Peyer's patch (tissue), 4 donors: Measurements from ENCODE around the gene TAS1R3. TPM values are rescaled to one million over a fixed set of nuclear protein-coding genes. Genes with fewer than 3 reads are reported as not detected.

Source experiments
- DNase-seq, 3 donors: peaks; one replicate each; pipeline ENCODE4 v3.0.0-alpha.2; 2017 to 2019
- H3K27ac ChIP-seq, 4 donors: fragments of 200-600 bp; sonication (generic); one replicate each; pipeline ENCODE4 v1.5.1; 2016 to 2019
- H3K27me3 ChIP-seq, 2 donors: fragments of 200-600 bp; sonication (generic); one replicate each; pipeline ENCODE4 v1.5.1; 2019
- H3K36me3 ChIP-seq, 3 donors: fragments of 200-600 bp; sonication (generic); one replicate each; pipeline ENCODE4 v1.5.1; 2016 to 2019
- H3K4me1 ChIP-seq, 4 donors: fragments of 200-600 bp; sonication (generic); one replicate each; pipeline ENCODE4 v1.5.1; 2016 to 2019
- H3K4me3 ChIP-seq, 4 donors: fragments of 200-600 bp; sonication (generic); 1 replicate in 3 of 4; 2 replicates in 1 of 4; pipeline ENCODE4 v1.5.1; 2016 to 2019; ENCODE audit warnings: mild to moderate bottlenecking in 1 of 4
- H3K9me3 ChIP-seq, 4 donors: fragments of 200-600 bp; sonication (generic); one replicate each; pipeline ENCODE4 v1.5.1; 2016 to 2019; ENCODE audit warnings: mild to moderate bottlenecking in 1 of 4
- POLR2A ChIP-seq, 2 donors: fragments of 450-650 bp; IDR thresholded peaks; one replicate each; pipeline ENCODE4 v1.5.1; 2017; ENCODE audit warnings: antibody characterized with exemption in 2 of 2, mild to moderate bottlenecking in 2 of 2, moderate library complexity in 2 of 2
- total RNA-seq, 4 donors: library from RNA; depleted of rRNA; stranded (reverse); fragments of >200 nt; gene quantifications; one replicate each; pipeline ENCODE4 v1.1.0, GENCODE V29; 2016
- TF ChIP-seq, protein P1 (sequence below), 6 experiments: fragments of 450-650 bp in 4 of 6; fragments of 200-600 bp in 2 of 6; sonication (generic) in 1 of 6; IDR thresholded peaks; one replicate each; pipeline ENCODE4 v1.5.1; 2017 to 2019; ENCODE audit warnings: antibody characterized with exemption in 6 of 6, mild to moderate bottlenecking in 3 of 6, moderate library complexity in 1 of 6

TAS1R3 gene
- total RNA-seq, 4 donors from 2014 or later: 2.1 to 5.8 (median 3.0) TPM

DNA sequence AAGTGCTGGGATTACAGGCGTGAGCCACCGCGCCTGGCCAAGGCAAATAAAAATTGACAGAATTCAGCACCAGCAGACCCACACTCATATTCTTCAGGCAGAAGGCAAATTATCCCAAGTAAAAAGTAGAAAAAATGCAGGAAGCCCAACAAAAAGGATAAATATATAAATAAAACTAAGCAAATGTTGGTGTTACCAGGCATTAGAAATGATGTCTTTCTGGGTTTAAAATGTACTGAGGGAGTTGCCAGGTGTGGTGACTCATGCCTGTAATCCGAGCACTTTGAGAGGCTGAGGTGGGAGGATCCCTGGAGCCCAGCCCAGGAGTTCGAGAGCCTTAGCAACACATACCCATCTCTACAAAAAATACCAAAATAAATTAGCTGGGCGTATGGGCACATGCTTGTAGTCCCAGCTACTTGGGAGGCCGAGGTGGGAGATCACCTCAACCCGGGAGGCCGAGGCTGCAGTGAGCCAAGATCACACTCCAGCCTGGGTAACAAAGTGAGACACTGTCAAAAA is 12.9 kb upstream of the TAS1R3 start:
- peaks cover 0 to 28% (median 10%) of the 10 kb centered on the region in 4 donors for H3K4me1 ChIP-seq
- H3K9me3 ChIP-seq: no peaks in the 10 kb centered on the region
- peak overlapping the region in 2 of 4 donors; percentile 35 to 69 for H3K27ac ChIP-seq
- no peak overlapping the region for H3K4me3 ChIP-seq
- DNase-seq: peak; percentile 32 to 85 (median 69)
- no peak for TF ChIP-seq POLR2A (IDR thresholded peaks at IDR 0.05)
- TF ChIP-seq, protein P1, sequence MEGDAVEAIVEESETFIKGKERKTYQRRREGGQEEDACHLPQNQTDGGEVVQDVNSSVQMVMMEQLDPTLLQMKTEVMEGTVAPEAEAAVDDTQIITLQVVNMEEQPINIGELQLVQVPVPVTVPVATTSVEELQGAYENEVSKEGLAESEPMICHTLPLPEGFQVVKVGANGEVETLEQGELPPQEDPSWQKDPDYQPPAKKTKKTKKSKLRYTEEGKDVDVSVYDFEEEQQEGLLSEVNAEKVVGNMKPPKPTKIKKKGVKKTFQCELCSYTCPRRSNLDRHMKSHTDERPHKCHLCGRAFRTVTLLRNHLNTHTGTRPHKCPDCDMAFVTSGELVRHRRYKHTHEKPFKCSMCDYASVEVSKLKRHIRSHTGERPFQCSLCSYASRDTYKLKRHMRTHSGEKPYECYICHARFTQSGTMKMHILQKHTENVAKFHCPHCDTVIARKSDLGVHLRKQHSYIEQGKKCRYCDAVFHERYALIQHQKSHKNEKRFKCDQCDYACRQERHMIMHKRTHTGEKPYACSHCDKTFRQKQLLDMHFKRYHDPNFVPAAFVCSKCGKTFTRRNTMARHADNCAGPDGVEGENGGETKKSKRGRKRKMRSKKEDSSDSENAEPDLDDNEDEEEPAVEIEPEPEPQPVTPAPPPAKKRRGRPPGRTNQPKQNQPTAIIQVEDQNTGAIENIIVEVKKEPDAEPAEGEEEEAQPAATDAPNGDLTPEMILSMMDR (IDR thresholded peaks at IDR 0.05): no peak
- H3K27me3 ChIP-seq: no peaks in the 10 kb centered on the region
- peaks cover 0 to 58% (median 0%) of the 10 kb centered on the region in 3 donors for H3K36me3 ChIP-seq

DNA sequence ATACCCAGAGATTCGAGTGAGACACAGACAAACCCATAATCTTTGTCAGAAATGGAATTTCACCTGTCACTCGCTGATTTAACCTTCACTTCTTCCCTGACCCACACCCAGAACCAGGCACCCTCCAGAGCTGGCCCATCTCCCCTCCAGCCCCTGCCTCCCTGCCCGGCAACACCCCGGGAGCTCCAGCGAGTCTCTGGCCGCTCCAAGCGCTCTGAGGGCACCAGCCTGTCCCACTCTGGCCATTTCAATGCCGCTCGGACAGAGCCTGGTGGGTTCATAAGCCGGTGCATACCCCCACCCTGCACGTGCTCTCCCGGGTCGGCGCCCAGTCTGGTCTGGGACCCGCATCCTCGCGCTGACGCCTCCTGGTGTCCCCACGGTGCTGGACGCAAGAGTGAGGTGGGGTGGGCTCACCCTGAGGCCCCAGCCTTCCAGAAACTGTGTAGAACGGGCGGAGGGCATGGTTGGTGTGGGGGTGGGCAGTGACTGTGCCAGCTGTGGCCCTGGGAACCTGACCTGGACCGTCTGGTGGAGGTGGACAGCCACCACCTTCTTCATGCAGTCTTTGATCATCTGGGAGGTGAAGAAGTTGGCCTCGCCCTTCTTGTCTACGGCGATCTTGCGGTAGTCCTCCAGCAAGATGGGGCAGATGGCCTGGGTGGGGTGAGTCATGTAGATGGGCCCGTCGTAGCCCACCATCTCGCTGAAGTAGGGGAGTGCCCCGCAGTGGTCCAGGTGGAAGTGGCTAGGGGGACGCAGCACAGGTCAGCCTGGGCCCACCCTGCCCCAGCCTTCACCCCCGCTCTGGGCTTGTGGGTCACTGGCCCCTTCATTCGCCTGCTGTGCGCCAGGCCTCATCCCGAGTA is 12.1 kb upstream of the TAS1R3 start:
- peaks cover 0 to 33% (median 15%) of the 10 kb centered on the region in 4 donors for H3K4me1 ChIP-seq
- TF ChIP-seq, protein P1 (IDR thresholded peaks at IDR 0.05): no peak
- H3K9me3 ChIP-seq: no peaks in the 10 kb centered on the region
- no peak for DNase-seq
- H3K4me3 ChIP-seq: no peak overlapping the region
- H3K27ac ChIP-seq: peak overlapping the region in 2 of 4 donors; percentile 18 to 44
- peaks cover 0 to 50% (median 0%) of the 10 kb centered on the region in 3 donors for H3K36me3 ChIP-seq
- no peaks in the 10 kb centered on the region for H3K27me3 ChIP-seq

DNA sequence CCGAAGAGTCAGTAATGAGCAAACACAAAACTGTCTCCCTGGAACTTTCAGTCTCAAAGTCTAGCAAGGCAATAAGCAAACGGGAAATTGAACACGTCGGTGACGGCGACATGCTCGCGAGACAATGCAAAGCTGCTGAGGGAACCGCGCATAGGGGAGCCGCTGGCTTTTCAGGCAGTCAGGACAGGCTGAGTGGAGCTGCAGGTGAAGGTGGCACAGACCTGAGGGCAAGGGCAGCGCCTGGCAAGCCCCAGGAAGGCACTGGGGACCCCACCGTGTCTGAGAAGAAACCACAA is 11.5 kb upstream of the TAS1R3 start:
- Histone ChIP-seq H3K27ac (no peak overlapping the region), H3K27me3 (no peaks in the 10 kb centered on the region), H3K4me1 (peaks cover 0 to 33% (median 15%) of the 10 kb centered on the region in 4 donors), H3K4me3 (no peak overlapping the region), H3K9me3 (no peaks in the 10 kb centered on the region), H3K36me3 (peaks cover 0 to 44% (median 0%) of the 10 kb centered on the region in 3 donors)
- TF ChIP-seq POLR2A (IDR thresholded peaks at IDR 0.05): no peak
- TF ChIP-seq, protein P1 (IDR thresholded peaks at IDR 0.05): no peak
- no peak for DNase-seq

DNA sequence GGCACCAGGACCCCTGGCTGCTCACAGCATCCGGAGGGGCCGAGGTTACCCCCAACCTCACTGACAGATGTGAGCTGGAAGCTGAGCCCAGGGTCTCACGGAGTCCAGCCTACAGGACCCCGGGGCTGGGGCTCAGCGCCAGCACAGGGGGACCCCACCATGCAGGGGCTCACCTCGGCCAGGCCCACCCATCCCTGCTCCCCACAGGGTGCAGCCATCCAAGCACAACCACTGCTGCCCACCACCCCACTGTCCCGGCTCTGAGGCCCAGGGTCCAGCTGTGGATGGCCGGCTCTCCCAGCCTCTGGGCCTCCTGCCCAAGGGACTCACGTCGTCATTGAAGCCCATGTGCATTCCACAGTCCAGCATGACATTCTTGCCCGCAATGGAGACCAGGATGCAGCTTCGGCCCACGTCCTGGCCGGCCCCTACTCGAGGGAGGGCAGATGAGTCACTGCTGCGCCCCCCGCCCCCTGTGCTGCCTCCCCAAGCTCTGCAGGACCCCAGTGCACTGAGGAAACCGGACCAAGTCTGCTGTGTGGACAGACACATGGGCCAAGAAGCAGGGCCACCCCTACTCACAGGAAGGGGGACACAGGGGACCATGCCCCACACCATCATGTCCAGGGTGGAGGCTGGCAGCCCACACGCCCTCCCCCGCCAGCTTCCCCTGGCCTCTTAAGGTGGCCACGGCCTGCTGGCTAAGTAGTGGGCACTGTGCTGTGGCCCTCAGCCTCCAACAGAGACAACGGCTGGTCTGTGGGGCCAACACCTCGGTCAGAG is 10.2 kb upstream of the TAS1R3 start:
- TF ChIP-seq, protein P1 (IDR thresholded peaks at IDR 0.05): no peak
- no peak for TF ChIP-seq POLR2A (IDR thresholded peaks at IDR 0.05)
- no peak overlapping the region for H3K4me3 ChIP-seq
- H3K4me1 ChIP-seq: peaks cover 0 to 42% (median 24%) of the 10 kb centered on the region in 4 donors
- peaks cover 0 to 36% (median 0%) of the 10 kb centered on the region in 3 donors for H3K36me3 ChIP-seq
- H3K9me3 ChIP-seq: no peaks in the 10 kb centered on the region
- no peak for DNase-seq
- H3K27ac ChIP-seq: no peak overlapping the region
- no peaks in the 10 kb centered on the region for H3K27me3 ChIP-seq

DNA sequence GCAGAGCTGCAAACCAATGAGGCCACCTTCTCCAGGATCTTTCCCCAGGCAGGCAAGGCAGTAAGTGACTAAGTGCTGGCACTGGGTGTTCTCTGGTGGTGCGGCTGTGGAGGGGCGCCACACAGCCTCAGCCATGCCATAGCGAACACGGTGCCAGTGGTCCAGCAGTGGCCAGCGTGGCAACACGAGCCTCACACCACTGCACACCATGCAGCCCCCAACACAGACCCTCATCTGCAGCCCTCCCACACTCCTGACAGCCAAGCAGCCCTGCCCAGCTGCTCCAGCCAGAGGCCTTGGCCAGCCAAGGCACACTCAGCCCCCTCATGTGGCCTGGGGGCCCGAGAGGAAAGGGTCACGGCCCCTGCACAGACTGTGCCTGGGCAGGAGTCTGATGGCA is 9.6 kb upstream of the TAS1R3 start:
- peaks cover 0 to 49% (median 28%) of the 10 kb centered on the region in 4 donors for H3K4me1 ChIP-seq
- no peak for TF ChIP-seq POLR2A (IDR thresholded peaks at IDR 0.05)
- TF ChIP-seq, protein P1 (IDR thresholded peaks at IDR 0.05): no peak
- no peak for DNase-seq
- H3K4me3 ChIP-seq: no peak overlapping the region
- no peaks in the 10 kb centered on the region for H3K9me3 ChIP-seq
- H3K36me3 ChIP-seq: peaks cover 0 to 35% (median 0%) of the 10 kb centered on the region in 3 donors
- H3K27ac ChIP-seq: no peak overlapping the region
- H3K27me3 ChIP-seq: no peaks in the 10 kb centered on the region
